ENCODE measurements around the gene RUBCN.
"Not testable (repeated sequence)": the region's sequence is repeated elsewhere in the genome, so short reads cannot be mapped to it uniquely, and the experiment has no call there.

The RUBCN gene

GRCh38 chr3:197711973-197712707 lies 24.6 kb downstream of the RUBCN start:
- DNase-seq (ENCODE audit: extremely low spot score), result peak; percentile 37
- POLR2A ChIA-PET, result no interaction called here
- CTCF ChIA-PET, result no interaction called here
- TF ChIP-seq ARNT (IDR thresholded peaks at IDR 0.05) (no peak), SP1 (IDR thresholded peaks at IDR 0.05) (no peak), TARDBP (IDR thresholded peaks at IDR 0.05) (no peak), PKNOX1 (IDR thresholded peaks at IDR 0.05) (no peak), FOXA1 (IDR thresholded peaks at IDR 0.05) (no peak), ZNF384 (IDR thresholded peaks at IDR 0.05) (no peak), SUZ12 (IDR thresholded peaks at IDR 0.05) (no peak), CTBP1 (IDR thresholded peaks at IDR 0.05; ENCODE audit: borderline replicate concordance) (no peak), FOXM1 (IDR thresholded peaks at IDR 0.05; ENCODE audit: borderline replicate concordance) (no peak), ELF4 (IDR thresholded peaks at IDR 0.05) (no peak), L3MBTL2 (conservative IDR thresholded peaks at IDR 0.05) (no peak), HDGF (IDR thresholded peaks at IDR 0.05; ENCODE audit: borderline replicate concordance) (no peak), BHLHE40 (IDR thresholded peaks at IDR 0.05; ENCODE audit: borderline replicate concordance) (no peak)

- DNase-seq (ENCODE audit: extremely low spot score); POLR2A ChIA-PET; CTCF ChIA-PET: not testable (repeated sequence)
Measured at GRCh38 chr3:197710965-197711364, 25.7 kb downstream of the RUBCN start.

- no peak for TF ChIP-seq SP1 (IDR thresholded peaks at IDR 0.05)
- TF ChIP-seq LEF1 (IDR thresholded peaks at IDR 0.05; ENCODE audit: borderline replicate concordance), result no peak
- no peak for TF ChIP-seq CTBP1 (IDR thresholded peaks at IDR 0.05; ENCODE audit: borderline replicate concordance)
- TF ChIP-seq ZNF384 (IDR thresholded peaks at IDR 0.05), result no peak
- TF ChIP-seq L3MBTL2 (conservative IDR thresholded peaks at IDR 0.05), result no peak
- no peak for TF ChIP-seq FOXA1 (IDR thresholded peaks at IDR 0.05)
- TF ChIP-seq BHLHE40 (IDR thresholded peaks at IDR 0.05; ENCODE audit: borderline replicate concordance), result no peak
- no peak for TF ChIP-seq NFRKB (IDR thresholded peaks at IDR 0.05)
- TF ChIP-seq ELF4 (IDR thresholded peaks at IDR 0.05), result no peak
- no peak for TF ChIP-seq FOXK2 (IDR thresholded peaks at IDR 0.05)
- TF ChIP-seq FOXM1 (IDR thresholded peaks at IDR 0.05; ENCODE audit: borderline replicate concordance), result no peak
- no peak for DNase-seq (ENCODE audit: extremely low spot score)
- POLR2A ChIA-PET, result no interaction called here
- CTCF ChIA-PET, result no interaction called here
Measured at GRCh38 chr3:197709135-197709534, 27.6 kb downstream of the RUBCN start.

- ChIA-PET CTCF (no interaction called here), POLR2A (no interaction called here)
- TF ChIP-seq FOXM1 (IDR thresholded peaks at IDR 0.05; ENCODE audit: borderline replicate concordance) (no peak), BHLHE40 (IDR thresholded peaks at IDR 0.05; ENCODE audit: borderline replicate concordance) (no peak), SP1 (IDR thresholded peaks at IDR 0.05) (no peak), PKNOX1 (IDR thresholded peaks at IDR 0.05) (no peak)
- no peak for DNase-seq (ENCODE audit: extremely low spot score)
Measured at GRCh38 chr3:197706658-197707057, 30.0 kb downstream of the RUBCN start.

- DNase-seq (ENCODE audit: extremely low spot score), result no peak
- TF ChIP-seq BHLHE40 (IDR thresholded peaks at IDR 0.05; ENCODE audit: borderline replicate concordance) (no peak), ZNF384 (IDR thresholded peaks at IDR 0.05) (no peak), FOXK2 (IDR thresholded peaks at IDR 0.05) (no peak), ELF4 (IDR thresholded peaks at IDR 0.05) (no peak), PKNOX1 (IDR thresholded peaks at IDR 0.05) (no peak), HDGF (IDR thresholded peaks at IDR 0.05; ENCODE audit: borderline replicate concordance) (no peak), SP1 (IDR thresholded peaks at IDR 0.05) (no peak), LEF1 (IDR thresholded peaks at IDR 0.05; ENCODE audit: borderline replicate concordance) (no peak), ARNT (IDR thresholded peaks at IDR 0.05) (no peak), FOXA1 (IDR thresholded peaks at IDR 0.05) (no peak), L3MBTL2 (conservative IDR thresholded peaks at IDR 0.05) (no peak), SUZ12 (IDR thresholded peaks at IDR 0.05) (no peak)
- ChIA-PET POLR2A (no interaction called here), CTCF (no interaction called here)
Measured at GRCh38 chr3:197701841-197702240, 34.9 kb downstream of the RUBCN start.

GRCh38 chr3:197700095-197700494 lies 36.6 kb downstream of the RUBCN start:
- POLR2A ChIA-PET, result interaction anchor here (0.6 kb wide), 1 partner anchor 14 kb away, joined by 5 read pairs; no protein-coding TSS in a partner anchor
- CTCF ChIA-PET, result no interaction called here
- TF ChIP-seq ZNF384 (IDR thresholded peaks at IDR 0.05) (no peak), FOXK2 (IDR thresholded peaks at IDR 0.05) (no peak)
- DNase-seq (ENCODE audit: extremely low spot score), result no peak

GRCh38 chr3:197697355-197697754 lies 39.3 kb downstream of the RUBCN start:
- CTCF ChIA-PET, result no interaction called here
- TF ChIP-seq L3MBTL2 (conservative IDR thresholded peaks at IDR 0.05), result no peak
- TF ChIP-seq HDGF (IDR thresholded peaks at IDR 0.05; ENCODE audit: borderline replicate concordance), result no peak
- TF ChIP-seq PKNOX1 (IDR thresholded peaks at IDR 0.05), result no peak
- no peak for TF ChIP-seq FOXM1 (IDR thresholded peaks at IDR 0.05; ENCODE audit: borderline replicate concordance)
- no peak for TF ChIP-seq ZNF384 (IDR thresholded peaks at IDR 0.05)
- POLR2A ChIA-PET, result no interaction called here
- no peak for DNase-seq (ENCODE audit: extremely low spot score)
